K562 (cell line): ENCODE measurements around the gene HDLBP. TPM values are rescaled to one million over a fixed set of nuclear protein-coding genes. Genes with fewer than 3 reads are reported as not detected.

Source experiments
- CREBBP ChIP-seq: IDR thresholded peaks from one replicate; pipeline ENCODE4 v1.6.1; 2012; ENCODE audit warnings: low read depth, mild to moderate bottlenecking, control low read depth, inconsistent platforms, low read length
- GABPB2 ChIP-seq: fragments of 250-450 bp; sonication (Bioruptor Pico); conservative IDR thresholded peaks from 2 replicates; pipeline ENCODE4 v1.5.1; 2021; ENCODE audit warnings: mild to moderate bottlenecking
- GTF2B ChIP-seq: IDR thresholded peaks from 2 replicates; pipeline ENCODE4 v1.6.1; 2011; ENCODE audit not compliant: insufficient read length; ENCODE audit errors: extremely low read depth
- HMBOX1 ChIP-seq: sonication (generic); IDR thresholded peaks from 2 replicates; pipeline ENCODE4 v1.6.1; 2016
- MCM7 ChIP-seq, 2 experiments: fragments of 450-650 bp; IDR thresholded peaks; 2 replicates each; pipeline ENCODE4 v1.6.1; 2016 to 2018
- REST ChIP-seq, 2 experiments: fragments of 450-650 bp; formaldehyde crosslinking in 1 of 2; IDR thresholded peaks; 2 replicates each; pipeline versions ENCODE4 v1.4.0 to v1.6.1; 2014 to 2020; ENCODE audit warnings: mild to moderate bottlenecking in 2 of 2, borderline replicate concordance in 1 of 2, low read depth in 1 of 2
- SREBF2 ChIP-seq: sonication (generic); formaldehyde crosslinking; IDR thresholded peaks from 2 replicates; pipeline ENCODE4 v1.4.0; 2020; ENCODE audit warnings: mild to moderate bottlenecking, missing genetic modification reagents
- ZC3H11A ChIP-seq: IDR thresholded peaks from 2 replicates; pipeline ENCODE4 v1.6.1; 2012; ENCODE audit warnings: low read depth, low read length, improper control_type of control experiment
- ZNF717 ChIP-seq: fragments of 250-450 bp; sonication (Bioruptor Pico); IDR thresholded peaks from 2 replicates; pipeline ENCODE4 v1.5.0; 2021
- ZNF830 ChIP-seq: fragments of 250-450 bp; sonication (Bioruptor Pico); IDR thresholded peaks from 2 replicates; pipeline ENCODE4 v1.5.0; 2021; ENCODE audit warnings: mild to moderate bottlenecking
- polyA plus RNA-seq, 8 experiments: library from polyadenylated mRNA; depleted of rRNA in 4 of 8; stranded (reverse) in 5 of 8; unstranded in 3 of 8; fragments of >200 nt; fragmentation: Nextera tagmentation in 2 of 8; fragmentation: Illumina TruSeq in 1 of 8; extraction: Ambion mirVana in 2 of 8; extraction: Trizol in 1 of 8; gene quantifications; 2 replicates each; pipeline versions ENCODE4 v1.2.1 to v1.2.3, GENCODE V29; 2011 to 2014; ENCODE audit warnings: inconsistent platforms in 1 of 8, missing spikeins in 1 of 8
- total RNA-seq, 7 experiments: library from RNA; depleted of rRNA in 6 of 7; stranded (reverse); fragments of >200 nt in 6 of 7; fragmentation: Illumina TruSeq in 2 of 7; extraction: Trizol in 2 of 7; gene quantifications; 2 replicates each; pipeline versions ENCODE4 v1.2.1 to v1.2.3, GENCODE V29; 2011 to 2021; ENCODE audit warnings: low replicate concordance in 1 of 7
- TF ChIP-seq, protein P1 (sequence below): sonication (generic); formaldehyde crosslinking; IDR thresholded peaks from 2 replicates; pipeline ENCODE4 v1.8.0; 2022; ENCODE audit warnings: mild to moderate bottlenecking, missing genetic modification reagents
- TF ChIP-seq, protein P2 (sequence below): fragments of 450-650 bp; formaldehyde crosslinking; IDR thresholded peaks from 2 replicates; pipeline ENCODE4 v1.4.0; 2020; ENCODE audit warnings: mild to moderate bottlenecking, moderate library complexity

HDLBP gene
- total and polyA plus RNA-seq, 9 of the 15 experiments (the other 6 are each of a cell fraction or from before 2014, with no cell fraction given): 24.4 to 378 (median 146) TPM

DNA sequence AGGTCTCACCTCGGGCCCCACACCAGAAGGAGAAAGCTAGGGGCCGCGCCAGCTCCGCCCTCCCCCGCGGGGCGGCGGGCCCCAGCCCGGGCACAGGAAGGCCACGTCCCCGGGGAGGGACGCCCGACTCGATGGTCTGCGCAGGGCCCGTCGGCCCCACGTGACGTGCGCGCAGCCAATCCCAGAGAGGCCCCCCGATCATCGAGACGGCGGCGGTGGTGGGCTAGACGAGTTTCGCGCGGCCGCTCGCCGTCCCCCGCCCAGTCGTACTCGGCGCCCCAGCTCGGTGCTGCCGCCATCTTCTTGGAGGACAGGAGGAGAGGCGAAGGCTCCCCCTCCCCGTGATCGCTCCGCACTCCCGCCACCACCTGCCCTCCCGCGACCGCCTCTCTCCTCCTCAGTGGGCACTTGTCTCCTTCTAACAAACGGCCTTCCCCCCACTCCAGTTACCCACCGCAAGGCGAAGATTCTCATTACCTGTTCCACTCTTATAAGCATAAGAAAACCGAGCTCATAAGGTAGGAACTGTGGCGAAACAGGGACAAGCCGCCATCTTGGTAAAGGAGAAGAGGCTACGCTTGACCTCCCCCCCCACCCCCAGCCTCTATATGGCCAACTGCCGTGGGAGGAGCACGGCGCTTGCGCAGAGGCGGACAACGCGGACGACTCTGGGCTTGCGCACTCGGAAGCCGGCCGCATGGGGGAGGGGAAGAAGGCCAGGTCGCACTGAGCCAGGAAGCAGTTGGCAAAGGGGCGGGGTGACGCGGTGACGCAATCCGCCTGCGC is at the start of gene HDLBP (continued):
- TF ChIP-seq REST (IDR thresholded peaks at IDR 0.05; ENCODE audit: borderline replicate concordance): peak; percentile 87
- no peak for TF ChIP-seq REST (CRISPR knock-in tag; IDR thresholded peaks at IDR 0.05; ENCODE audit: low read depth)
- TF ChIP-seq ZC3H11A: no peak
- no peak for TF ChIP-seq GTF2B
- TF ChIP-seq GABPB2 (CRISPR knock-in tag): no peak
- TF ChIP-seq, protein P1, sequence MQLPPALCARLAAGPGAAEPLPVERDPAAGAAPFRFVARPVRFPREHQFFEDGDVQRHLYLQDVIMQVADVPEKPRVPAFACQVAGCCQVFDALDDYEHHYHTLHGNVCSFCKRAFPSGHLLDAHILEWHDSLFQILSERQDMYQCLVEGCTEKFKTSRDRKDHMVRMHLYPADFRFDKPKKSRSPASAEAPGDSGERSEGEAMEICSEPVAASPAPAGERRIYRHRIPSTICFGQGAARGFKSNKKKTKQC (CRISPR knock-in tag): peak; percentile 73; the same call in 1 of the 2 replicates
- TF ChIP-seq SREBF2 (CRISPR knock-in tag): no peak
- no peak for TF ChIP-seq MCM7 (IDR thresholded peaks at IDR 0.05)
- TF ChIP-seq CREBBP: no peak
- TF ChIP-seq ZNF717 (CRISPR knock-in tag): no peak
- 0 out of 2 replicates have a peak, but pooled peaks have one; percentile 25 for TF ChIP-seq ZNF830 (CRISPR knock-in tag)
- TF ChIP-seq, protein P2, sequence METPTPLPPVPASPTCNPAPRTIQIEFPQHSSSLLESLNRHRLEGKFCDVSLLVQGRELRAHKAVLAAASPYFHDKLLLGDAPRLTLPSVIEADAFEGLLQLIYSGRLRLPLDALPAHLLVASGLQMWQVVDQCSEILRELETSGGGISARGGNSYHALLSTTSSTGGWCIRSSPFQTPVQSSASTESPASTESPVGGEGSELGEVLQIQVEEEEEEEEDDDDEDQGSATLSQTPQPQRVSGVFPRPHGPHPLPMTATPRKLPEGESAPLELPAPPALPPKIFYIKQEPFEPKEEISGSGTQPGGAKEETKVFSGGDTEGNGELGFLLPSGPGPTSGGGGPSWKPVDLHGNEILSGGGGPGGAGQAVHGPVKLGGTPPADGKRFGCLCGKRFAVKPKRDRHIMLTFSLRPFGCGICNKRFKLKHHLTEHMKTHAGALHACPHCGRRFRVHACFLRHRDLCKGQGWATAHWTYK (CRISPR knock-in tag): 0 out of 2 replicates have a peak, but pooled peaks have one; percentile 16
- TF ChIP-seq HMBOX1: no peak
